ENCODE results near the gene EHF. TPM values are rescaled to one million over a fixed set of nuclear protein-coding genes. Genes with fewer than 3 reads are reported as not detected.

EHF gene
- total RNA-seq, 1 donor from 2014 or later = 60.5 TPM

- intact Hi-C loops (cut with DNase I) = no loop called here
- Histone ChIP-seq H3K27ac (peak overlapping the region; percentile 69), H3K4me1 (peaks cover 20% of the 10 kb centered on the region), H3K9me3 (no peaks in the 10 kb centered on the region), H3K36me3 (no peaks in the 10 kb centered on the region), H3K27me3 (ENCODE audit: low read depth) (no peaks in the 10 kb centered on the region), H3K4me3 (no peak overlapping the region)
- ATAC-seq (peak in 1 of 2 donors; percentile 37), DNase-seq (no peak)
- TF ChIP-seq, protein P1, sequence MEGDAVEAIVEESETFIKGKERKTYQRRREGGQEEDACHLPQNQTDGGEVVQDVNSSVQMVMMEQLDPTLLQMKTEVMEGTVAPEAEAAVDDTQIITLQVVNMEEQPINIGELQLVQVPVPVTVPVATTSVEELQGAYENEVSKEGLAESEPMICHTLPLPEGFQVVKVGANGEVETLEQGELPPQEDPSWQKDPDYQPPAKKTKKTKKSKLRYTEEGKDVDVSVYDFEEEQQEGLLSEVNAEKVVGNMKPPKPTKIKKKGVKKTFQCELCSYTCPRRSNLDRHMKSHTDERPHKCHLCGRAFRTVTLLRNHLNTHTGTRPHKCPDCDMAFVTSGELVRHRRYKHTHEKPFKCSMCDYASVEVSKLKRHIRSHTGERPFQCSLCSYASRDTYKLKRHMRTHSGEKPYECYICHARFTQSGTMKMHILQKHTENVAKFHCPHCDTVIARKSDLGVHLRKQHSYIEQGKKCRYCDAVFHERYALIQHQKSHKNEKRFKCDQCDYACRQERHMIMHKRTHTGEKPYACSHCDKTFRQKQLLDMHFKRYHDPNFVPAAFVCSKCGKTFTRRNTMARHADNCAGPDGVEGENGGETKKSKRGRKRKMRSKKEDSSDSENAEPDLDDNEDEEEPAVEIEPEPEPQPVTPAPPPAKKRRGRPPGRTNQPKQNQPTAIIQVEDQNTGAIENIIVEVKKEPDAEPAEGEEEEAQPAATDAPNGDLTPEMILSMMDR (IDR thresholded peaks at IDR 0.05) = no peak
These were observed 20.6 kb downstream of the EHF start for GRCh38 chr11:34641456-34641855.

DNA sequence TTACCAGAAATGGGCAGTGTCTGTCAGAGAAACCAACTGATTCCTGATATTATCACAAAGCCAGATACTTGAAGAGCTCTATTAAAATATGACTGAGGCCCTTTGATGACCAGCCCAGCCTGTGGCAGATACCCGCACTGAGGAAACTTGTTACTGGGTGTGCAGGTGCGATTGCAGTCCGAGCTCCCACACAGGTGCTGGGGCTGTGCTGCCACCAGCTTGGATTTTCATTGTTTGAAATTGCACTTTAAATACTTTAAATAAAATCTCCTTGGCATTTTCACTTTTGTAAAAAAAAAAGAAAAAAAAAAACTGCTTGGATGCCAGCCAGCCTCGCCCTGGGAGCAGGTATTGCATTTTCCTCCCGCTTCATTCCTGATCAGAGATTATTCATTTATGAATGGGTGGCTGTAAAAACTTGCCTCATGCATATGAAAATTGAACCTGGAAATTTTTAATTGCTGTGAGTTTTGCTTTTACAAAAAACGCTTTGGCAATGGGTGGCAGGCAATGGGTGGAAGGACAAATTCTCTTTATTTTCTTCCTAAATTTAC, 21.2 kb downstream of the EHF start:
- no peaks in the 10 kb centered on the region for H3K27me3 ChIP-seq (ENCODE audit: low read depth)
- H3K4me3 ChIP-seq = no peak overlapping the region
- no peaks in the 10 kb centered on the region for H3K36me3 ChIP-seq
- H3K4me1 ChIP-seq = peaks cover 20% of the 10 kb centered on the region
- ATAC-seq (peak in 1 of 2 donors; percentile 37), DNase-seq (no peak)
- no peaks in the 10 kb centered on the region for H3K9me3 ChIP-seq
- H3K27ac ChIP-seq = peak overlapping the region; percentile 69
- TF ChIP-seq, protein P1 (IDR thresholded peaks at IDR 0.05) = no peak
- intact Hi-C loops (cut with DNase I) = no loop called here

DNA sequence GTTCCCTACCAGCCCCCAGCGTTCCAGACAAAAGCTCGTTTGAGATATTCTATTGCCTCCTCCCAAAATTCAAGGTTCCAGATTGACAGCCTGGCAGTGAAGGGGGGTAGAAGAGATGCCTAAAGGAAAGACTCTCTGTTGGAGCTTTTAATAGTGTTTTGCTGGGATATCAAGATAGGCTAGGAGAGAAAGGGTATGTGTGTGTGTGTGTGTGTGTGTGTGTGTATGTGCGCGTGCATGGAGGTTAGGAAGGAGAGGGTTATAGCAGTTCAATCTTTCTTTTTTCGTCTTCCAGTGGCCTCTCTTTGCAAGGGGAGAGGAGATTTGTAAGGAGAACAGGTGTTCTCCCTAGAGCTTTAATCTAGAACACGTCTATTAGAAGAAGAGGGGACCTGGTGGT, 22.0 kb downstream of the EHF start:
- Histone ChIP-seq H3K4me1 (peaks cover 20% of the 10 kb centered on the region), H3K27ac (no peak overlapping the region), H3K27me3 (ENCODE audit: low read depth) (no peaks in the 10 kb centered on the region), H3K4me3 (no peak overlapping the region), H3K9me3 (no peaks in the 10 kb centered on the region), H3K36me3 (no peaks in the 10 kb centered on the region)
- no peak for DNase-seq
- intact Hi-C loops (cut with DNase I) = no loop called here
- TF ChIP-seq, protein P1 (IDR thresholded peaks at IDR 0.05) = no peak
- no peak for ATAC-seq

GRCh38 chr11:34643311-34643710, 22.4 kb downstream of the EHF start:
- TF ChIP-seq, protein P1 (IDR thresholded peaks at IDR 0.05) = no peak
- H3K4me1 ChIP-seq = peaks cover 20% of the 10 kb centered on the region
- no peaks in the 10 kb centered on the region for H3K27me3 ChIP-seq (ENCODE audit: low read depth)
- intact Hi-C loops (cut with DNase I) = no loop called here
- no peak overlapping the region for H3K4me3 ChIP-seq
- H3K9me3 ChIP-seq = no peaks in the 10 kb centered on the region
- DNase-seq (no peak), ATAC-seq (no peak)
- H3K36me3 ChIP-seq = no peaks in the 10 kb centered on the region
- no peak overlapping the region for H3K27ac ChIP-seq

DNA sequence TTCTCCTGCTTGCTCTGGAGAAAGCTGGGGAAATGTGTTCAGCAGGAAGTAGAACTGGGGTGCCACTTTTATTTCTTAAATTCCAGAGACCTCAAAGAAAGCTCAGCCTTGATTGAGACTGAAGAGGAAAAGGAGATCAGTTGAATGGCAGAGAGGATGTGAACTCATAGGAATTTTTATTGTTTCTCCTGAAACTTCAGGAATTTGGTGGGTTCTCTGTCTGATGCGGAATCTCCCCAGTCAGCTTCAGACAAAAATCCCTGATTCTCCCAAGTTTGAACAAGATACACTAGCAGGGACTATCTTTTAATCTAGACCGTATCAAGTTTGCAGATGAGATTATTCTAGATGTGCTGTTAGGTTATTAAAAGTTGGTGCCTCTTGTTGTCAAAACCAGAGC, 23.0 kb downstream of the EHF start:
- Histone ChIP-seq H3K27me3 (ENCODE audit: low read depth) (no peaks in the 10 kb centered on the region), H3K4me1 (peaks cover 18% of the 10 kb centered on the region), H3K36me3 (no peaks in the 10 kb centered on the region), H3K27ac (no peak overlapping the region), H3K4me3 (no peak overlapping the region), H3K9me3 (no peaks in the 10 kb centered on the region)
- DNase-seq (no peak), ATAC-seq (no peak)
- TF ChIP-seq, protein P1 (IDR thresholded peaks at IDR 0.05) = no peak
- intact Hi-C loops (cut with DNase I) = no loop called here

All from lower lobe of right lung (tissue), 2 donors.